Stimulated activated CD4-positive, alpha-beta T cell treated with anti-CD3 and anti-CD28 coated beads, Interleukin-4, amount 100 ng/mL, for 1 hour (primary cell): Measurements from ENCODE around the gene RASD1.

Experiments used
- DNase-seq: peaks from one replicate; pipeline ENCODE4 v3.0.0-alpha.2; 2020

RASD1 gene

DNA sequence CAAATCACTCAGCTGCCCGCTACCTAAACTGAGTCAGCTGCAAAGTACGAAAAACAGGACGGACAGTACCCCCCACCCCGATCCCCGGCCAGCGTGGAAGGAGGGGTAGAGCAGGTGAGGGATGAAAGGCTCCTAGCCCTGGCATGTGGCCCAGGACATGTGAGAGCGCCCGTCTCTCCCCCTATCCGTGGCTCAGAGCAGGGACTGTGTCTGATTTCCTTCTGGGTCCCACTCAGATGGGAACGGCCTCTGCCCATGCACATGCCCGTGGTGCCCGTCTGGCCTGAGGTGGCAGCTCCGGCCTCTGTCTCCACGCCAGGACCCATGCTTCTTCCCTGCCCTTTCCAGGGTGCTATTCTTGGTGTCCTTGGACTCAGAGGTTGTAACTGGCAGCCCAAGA, 30.2 kb upstream of the RASD1 start:
- DNase-seq, result no peak

DNA sequence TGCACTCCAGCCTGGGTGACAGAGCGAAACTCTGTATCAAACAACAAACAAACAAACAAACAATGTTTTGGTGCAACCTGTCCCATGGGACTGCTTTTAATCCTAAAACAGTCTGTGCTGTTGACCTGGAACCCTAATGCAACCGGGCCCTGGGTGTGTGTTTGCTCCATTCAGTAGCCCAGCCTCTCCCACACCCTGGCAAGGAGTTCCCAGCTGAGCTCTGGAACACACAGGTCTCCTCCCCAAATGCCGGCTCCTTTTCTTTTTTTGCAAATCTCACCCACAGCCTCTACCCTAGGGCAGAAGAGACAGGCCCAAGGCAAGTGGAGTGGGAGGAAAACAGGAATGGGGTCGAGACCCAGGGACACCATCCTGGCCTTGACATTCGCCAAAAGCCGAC, 29.8 kb upstream of the RASD1 start:
- DNase-seq, result no peak

DNA sequence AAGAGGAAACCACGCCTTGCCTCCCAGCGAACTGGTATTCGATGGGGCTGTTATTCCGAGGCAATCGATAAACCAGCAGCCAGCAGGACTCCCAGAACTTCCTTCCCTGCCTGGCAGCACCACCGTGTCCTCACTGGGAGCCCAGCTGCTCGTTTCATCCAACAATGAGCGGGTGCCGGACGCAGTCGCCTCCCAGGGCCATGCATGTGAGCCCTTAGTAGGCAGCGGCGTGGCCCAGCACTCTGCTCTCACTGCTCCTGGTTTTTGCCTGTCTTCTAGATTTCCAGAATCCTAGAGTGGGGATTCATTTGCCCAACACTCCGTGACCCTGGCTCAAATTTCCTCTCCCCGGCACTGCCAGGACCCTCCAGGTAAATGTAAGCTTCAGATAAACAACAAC, 29.1 kb upstream of the RASD1 start:
- DNase-seq, result no peak

DNA sequence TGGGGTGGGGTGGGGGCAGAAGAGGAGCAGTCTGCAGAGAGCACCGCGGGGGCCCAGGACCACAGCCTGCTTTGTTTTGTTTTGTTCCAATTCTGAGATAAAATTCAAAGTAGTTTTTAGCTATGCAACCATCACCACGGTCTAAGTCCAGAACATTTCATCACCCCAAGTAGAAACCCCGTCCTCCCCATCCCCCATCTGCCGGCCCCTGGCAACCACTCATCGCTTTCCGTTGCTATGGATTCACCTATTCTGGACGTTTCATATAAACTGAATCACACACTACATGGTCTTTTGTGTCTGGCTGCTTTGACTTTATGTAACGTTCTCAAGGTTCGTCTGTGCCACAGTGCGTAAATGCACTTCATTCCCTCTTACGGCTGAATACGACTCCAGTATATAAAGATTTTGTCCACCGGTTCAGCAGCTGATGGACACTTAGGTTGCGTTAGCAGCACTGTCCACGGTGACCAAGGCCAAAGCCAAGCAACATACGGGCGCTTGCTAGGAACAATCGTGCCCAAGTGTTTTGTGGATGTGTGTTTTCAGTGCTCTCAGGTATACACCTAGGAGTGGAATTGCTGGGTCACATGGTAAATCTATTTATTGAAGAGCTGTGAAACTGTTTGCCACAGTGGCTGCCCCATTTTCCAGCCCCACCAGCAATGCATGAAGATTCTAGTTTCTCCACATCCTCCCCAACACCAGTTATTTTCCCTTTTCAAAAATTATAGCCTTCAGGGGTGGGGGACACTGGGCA, 27.7 kb upstream of the RASD1 start:
- no peak for DNase-seq

DNA sequence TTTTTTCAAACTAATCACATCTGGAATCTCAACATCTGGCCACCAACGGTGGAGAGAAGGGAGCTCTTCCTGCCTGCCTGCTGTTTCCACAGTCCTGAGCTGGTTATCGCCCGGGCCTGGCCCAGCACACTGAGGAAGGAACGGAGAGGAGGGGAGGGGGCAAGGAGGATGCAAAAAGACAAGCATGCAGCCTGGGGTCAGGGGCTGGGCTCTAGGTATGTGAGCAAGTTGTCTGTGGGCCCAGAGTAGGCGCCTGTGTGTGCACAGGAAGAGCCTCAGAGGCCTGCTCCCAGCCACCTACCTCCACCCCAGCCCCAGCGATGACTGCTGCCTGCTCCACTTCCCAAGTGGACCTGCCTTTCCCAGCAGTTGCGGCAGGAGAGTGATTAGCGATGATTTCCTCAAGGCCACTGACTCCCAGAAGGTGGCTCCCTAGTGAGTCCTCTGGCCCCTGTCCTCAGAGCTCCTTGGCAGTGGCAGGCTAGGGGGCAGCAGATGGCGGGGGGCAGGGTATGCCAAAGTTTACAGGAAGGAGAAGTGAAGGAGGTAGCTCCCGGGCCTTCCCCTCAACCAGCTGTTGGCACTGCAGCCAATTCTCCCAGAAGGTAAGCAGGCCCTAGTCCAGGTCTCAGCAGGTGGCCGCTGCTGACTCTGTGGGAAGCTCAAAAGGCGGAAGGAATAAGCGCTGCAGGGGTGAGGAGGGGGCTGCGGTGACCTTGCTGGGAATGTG, 27.0 kb upstream of the RASD1 start:
- no peak for DNase-seq

DNA sequence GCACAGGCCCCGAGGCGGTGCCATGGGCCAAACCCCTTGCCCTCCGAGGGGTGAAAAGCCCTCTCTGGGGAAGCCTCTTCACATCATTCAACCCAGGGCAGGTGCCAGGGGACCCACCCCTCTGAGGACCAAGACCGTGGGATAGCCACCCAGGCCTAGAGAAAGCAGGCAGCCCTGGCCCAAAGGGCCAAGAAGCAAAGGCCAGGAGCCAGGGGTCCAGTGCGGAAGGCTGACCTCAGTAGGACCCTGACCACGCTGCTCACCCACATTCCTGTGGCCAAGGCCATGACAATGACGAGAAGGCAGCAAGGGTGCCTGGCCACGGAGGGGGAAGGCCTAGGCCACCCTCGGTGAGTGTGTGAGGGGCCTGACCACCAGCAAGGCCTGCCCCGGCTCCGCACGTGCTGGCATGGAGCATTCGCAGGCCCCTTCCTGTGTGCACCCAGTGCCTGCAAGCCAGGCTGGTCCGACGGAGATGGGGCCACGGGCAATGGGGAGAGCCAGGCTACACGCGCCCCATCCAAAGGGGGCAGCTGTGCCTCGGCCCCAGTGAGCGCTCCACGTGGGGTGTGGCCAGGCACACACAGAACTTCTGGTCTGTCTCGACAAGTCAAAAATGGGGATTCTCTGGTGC, 24.5 kb upstream of the RASD1 start:
- no peak for DNase-seq

DNA sequence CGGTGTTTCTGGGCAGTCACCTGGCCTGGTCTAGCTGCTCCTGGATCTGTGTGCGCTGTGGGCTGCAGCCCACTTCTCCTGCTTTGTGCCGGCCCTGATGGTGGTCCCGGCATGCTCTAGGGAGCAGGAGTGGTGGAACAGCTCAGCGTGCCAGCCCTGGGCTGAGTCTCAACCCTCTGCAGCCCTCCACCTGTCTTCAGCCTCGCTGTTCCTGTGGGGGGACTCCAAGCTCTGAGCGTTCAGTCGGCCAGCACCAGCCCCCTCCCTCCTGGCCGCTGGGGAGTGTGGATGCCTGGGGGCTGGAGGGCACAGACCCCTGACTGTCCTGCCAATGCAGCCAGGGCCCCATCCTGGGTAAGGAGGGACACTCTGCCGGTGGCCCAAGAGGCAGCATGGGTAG, 23.7 kb upstream of the RASD1 start:
- no peak for DNase-seq

DNA sequence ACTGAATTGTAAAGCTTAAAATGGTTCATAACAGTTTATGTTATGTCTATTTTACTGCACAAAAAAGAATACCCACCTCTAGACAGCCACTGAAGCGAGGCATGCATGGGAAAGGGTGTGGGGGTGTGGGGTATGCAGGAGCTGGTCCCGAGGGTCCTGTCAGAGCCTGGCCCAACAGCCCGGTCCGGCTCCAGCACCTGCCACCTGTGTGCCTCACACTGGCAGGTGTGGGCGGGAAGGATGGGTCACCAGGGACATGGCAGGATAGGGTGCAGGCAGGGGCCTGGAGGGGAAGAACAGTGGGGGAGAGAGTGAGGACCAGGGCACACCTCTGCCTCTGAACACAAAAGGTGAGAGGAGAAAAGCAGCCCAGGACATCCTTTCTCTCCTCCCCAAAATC, 22.8 kb upstream of the RASD1 start:
- no peak for DNase-seq

DNA sequence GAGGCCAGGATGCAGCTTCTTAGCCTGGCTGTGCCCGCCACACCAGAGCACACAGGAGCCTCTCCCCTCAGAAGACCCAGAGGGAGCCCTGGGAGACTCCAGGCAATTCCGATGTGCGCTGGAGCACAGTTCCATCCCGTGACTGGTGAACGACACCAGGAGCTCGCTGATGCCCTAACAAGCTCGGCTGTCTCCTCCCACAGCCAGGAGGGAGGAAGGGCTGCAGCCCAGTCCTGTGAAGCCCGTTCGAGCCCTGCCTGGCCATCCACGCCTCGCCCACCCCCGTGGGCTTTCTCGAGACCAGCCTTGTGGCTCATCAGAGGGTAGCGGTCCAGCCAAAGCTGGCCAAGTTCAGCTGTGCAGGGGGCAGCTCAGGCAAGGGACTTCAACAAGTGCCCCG, 21.8 kb upstream of the RASD1 start:
- DNase-seq, result no peak

DNA sequence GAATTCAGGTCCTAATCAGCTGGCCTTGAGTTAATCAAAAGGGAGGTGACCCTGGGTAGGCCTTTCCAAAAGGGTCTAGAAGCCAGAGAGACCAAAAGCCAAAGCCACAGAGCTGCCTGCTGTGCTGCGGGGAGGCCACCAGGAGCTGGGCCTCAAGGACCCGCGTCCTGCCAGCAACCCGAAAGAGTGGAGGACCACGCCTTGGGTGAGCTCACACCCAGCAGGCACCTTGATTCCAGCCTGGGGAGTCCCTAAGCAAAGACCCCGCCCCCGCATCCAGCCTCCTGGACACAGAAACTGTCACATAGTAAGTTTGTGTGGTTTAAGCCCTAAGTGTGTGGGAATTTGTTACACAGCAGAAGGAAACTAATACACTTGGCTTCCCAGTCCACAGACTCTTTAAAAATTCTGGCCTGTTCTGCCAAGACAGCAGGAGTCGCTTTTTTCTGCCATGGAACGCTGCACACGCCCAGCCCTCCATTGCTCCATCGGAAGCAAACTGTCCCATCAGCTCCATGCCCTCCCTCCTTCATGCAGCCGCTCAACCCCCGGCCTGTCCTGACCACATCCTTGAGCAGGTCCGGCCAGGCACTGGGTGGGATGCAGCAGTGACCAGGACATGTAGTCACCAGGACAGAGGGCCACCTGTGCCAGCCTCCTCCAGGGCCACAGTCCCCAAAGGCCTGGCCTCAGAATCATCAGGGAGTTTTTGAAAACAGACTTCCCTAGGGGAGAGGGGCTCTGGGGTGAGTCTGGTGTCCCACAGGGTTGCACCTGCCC, 20.9 kb upstream of the RASD1 start:
- DNase-seq, result no peak

DNA sequence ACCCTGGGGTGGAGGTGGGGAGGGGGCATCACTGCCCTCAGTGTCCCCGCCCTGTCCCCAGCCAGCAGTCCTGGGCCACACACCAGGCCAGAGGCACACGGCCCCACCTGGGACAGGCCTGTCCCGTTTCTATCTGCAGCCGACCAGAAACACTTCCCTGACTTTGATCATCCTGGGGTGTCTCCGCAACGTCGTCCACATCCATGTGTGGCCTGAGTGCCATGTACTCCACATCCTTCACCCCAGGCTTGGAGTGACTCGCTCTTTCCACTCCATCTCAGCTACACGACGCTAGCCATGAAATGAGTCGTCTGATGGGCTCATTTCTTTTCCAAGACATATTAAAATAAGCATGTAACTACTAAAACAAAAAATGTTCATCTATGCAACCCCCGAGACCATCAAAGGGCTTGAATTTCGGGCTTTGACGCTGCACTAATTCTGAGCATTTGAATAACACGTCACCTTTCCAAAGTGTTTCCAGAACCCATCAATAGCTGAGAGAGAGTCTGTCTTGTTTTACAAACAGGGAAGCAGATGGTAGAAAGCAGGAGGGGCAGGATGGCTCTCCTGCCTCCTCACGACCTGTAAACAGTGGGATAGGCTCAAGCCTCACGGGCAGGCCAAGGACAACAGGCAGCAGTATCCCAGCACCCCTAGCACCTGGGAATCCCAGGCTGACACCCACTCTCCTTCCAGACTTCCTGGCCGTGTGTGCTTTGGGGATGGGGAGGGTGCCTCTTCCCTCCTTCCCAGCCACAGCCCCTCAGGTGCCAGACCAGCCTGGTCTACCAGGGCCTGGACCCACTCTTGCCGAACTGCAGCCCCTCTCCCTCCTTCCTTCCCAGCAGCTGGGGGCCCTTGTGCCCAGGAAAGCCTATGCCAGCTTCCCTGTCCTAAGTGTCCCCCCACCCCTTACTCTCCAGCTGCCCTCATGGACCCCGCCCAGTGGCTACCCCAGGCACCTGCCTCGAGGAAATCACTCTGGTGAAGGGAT, 20.0 kb upstream of the RASD1 start:
- DNase-seq, result no peak

DNA sequence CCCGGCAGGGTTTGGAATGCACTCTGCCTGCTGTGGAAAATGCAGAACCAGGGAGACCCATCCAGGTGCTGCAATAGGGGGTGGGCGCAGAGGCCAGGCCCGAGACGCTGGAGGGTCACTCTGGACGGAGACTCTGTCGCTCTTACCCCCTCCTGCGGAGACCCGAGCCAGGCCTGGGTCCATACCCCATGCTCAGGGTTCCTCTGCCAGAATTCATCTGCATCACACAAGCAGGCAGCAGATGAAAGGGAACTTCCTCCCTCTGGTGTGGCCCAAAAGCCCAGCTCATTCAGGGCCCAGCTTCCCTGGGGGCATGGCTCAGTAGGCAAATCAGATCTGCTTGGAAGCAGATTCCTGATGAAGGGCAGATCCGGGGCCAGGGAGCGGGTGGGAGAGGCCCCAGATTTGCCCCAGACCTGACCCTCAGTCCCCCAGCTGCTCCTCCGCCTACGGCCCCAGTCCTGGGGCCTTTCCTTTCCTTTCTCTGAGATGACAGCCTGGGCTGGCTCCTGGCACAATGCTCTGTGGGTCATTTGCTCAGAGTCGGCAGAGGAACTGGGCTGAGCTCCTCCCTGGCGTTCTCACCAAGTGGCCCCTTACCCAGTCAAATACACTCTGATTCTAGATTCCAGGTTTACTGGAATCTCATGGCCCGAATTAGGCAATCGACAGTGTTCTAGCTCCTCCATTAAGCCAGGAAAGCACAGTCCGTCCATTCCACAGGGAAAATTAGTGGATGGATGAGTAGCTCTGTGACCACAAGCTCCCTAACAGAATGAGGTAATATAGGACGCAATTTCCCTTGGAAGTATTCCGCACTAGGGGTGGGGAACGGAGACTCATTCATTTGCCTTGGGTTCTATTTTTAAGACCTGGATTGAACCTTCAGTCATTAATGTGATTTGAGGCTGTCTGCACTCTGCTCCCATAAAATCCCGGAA, 19.1 kb upstream of the RASD1 start:
- DNase-seq, result no peak

DNA sequence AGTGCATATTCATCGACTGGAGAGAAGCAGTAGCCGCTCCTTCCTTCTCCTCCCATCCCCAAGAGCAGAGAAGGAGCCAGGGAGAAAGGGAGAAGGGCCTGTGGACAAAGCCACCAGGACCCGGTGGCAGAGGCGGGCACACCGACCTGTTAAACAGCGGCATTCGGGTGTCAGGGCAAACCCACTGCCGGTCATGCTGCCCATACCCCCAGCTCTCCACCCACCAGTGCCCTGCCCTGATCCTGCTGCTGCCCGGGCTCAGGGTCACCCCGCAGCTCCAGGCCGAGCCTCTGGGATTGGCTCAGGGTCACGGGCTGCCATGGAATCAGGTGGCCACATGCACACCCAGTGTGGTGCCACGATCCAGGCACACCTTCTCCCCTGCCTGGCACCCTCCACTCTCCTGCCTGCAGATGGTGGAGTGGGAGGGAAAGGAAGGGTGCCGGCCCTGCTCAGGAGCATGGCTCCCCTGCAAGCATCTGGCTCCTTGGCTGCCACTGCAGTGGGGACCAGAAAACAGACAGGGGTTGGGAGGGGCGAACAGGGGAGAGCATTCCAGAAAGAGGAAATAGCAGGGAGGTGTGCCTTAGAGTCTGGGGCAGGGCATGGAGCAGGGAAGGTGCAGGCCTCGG, 18.3 kb upstream of the RASD1 start:
- DNase-seq, result no peak

DNA sequence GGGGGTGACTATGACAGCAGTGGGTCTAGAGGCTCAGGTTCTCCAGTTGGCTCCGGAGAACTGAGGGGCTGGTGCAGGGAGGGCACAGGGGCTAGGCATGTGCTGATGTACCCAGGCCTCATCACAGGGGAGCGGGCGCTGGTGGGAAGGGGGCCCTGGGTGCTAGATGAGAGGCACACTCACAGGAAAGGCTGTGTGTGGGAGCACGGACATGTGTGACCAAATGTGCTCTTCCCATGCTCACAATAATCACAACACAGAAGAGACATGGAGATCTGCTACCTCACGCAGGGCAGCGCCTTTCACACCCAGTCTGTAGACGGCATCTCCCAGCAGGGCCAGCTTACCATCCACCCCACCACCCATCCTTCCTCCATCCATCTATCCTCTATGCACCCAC, 17.4 kb upstream of the RASD1 start:
- no peak for DNase-seq

DNA sequence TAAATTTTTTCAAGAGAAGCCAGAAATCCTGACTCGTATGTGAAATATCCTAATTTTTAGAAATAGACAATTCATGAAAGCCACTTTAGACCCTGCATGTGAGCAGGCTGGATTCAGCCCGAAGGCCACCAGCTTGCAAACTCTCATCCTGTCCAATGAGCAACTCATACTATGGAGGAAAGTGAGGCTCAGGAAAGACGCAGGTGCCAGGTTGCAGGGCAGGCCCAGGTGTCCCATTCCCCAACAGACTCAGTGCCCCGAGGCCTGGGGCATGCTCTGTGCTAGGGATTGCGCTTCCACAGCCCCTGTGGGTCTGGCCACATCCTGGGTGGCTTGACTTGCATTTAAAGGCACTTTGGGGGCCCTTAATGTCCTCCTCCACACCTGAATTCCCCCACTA, 16.7 kb upstream of the RASD1 start:
- no peak for DNase-seq

DNA sequence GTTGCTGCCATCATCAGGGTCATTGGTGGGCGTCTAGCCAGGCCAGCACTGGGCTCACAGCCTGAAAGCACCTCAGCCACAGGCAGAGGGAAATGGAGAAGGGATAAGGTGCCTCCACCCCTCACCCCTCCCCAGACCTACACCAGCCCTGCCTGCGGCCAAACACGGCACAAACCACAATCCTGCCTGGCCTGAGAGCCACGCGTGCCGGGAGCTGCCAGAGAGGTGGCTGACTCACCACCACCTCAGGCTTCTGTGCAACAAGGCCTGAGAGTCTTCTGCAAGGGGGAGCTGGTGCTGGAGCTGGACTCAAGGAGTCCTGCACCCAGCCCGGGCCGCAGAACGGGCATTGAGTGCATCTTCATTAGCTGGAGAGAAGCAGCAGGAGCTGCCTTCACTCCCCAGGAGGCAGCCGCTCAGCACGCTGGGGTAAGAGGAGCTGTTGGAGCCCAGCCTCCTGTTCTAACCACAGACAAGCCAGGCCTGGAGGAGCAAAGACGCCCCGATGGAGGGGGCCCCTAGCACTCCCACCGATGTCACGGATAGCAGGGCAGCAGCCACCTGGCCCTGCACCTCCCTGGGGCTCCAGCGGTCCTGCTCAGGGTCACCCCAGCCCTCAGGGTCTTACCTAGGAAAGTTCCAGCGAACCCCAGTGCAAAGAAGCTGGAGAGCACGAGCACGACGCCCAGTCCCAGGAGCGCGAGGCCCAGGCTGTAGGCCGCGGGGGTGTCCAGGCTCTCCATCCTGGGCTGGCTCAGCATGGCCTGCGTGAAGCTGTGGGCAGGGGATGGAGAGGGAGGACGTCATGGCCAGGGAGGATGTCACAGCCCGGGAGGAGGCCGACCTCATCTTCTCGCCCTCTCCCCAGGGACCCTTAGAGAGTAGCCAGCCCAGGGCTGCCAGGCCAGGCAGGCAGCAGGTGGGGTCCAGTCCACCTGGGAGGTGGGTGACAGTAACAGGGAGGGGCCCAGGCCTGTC, 16.0 kb upstream of the RASD1 start:
- DNase-seq, result no peak

DNA sequence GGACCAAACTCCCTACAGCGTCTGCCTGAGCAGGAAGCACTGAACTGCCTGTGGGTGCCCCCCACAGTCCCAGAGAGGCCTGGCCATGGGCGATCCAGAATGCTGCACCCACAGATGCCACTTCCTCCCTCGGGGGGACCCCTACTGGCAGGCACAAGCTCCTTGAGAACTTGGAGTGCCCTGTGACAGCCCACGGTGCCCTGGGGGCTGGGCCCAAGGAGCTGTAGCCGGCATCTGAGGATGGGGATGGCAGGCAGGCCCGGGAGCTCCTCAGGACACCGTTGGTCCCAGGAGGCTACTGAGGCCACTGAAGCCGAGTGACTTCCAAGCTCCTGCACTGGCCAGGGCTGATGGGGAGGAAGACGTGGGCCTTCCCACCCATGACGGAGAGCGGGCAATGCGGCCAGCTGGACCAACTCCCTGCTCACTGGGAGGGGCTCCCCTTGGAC, 15.1 kb upstream of the RASD1 start:
- no peak for DNase-seq

DNA sequence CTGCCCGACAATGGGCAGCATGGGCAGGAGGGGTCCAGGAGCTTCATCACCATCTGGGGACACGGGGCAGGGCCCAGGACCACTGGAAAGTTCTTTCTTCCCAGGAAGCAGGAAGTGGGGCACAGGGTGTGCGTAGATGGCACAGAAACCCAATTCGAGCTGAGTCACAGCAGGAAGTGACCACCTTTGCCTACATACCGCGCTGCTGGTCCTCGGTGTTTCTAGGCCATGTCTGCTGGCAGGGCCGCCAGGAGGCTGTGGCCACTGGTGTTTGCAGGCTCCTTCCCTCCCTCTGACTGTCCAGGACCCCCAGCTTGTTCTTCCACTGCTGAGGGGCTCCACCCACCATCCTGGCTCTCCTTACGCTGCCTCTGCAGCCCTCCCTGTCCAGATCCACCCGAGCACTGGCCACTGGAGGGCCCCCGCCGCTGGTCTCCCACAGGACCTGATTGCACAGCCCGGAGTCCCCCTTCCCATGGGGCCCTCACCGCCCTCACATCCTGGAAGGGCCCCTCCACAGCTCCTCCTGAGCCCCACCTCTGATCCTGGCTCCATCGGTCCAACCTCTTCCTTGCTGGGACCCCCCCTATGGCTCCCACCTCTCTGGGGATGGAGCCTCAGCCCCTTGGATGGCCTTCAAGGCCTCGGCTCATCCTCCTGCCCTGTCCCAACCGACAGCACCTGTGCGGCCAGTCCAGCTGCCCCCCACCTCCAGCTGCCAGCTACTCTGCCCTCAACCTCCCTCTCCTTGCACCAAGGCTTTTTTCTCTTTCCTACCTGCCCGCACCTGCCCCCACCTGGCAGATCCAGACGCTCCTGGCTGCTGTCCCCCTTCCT, 14.5 kb upstream of the RASD1 start:
- DNase-seq, result no peak
